B cell (primary cell): Measurements from ENCODE around the gene SFSWAP. TPM values are rescaled to one million over a fixed set of nuclear protein-coding genes. Genes with fewer than 3 reads are reported as not detected.
A peak's percentile ranks its signal among the peaks of the same experiment; 100 is the strongest.
"Not testable (repeated sequence)": the region's sequence is repeated elsewhere in the genome, so short reads cannot be mapped to it uniquely, and the experiment has no call there.

Source experiments
- ATAC-seq: fragments of 200-7000 bp; cut with Tn5 transposase; one replicate; pipeline ENCODE4 v1.10.0; 2021; ENCODE audit warnings: low read depth, mild to moderate bottlenecking, moderate number of reproducible peaks, moderate library complexity
- CTCF ChIA-PET: fragments of 350-600 bp; sonication (Branson Sonifier 250); formaldehyde crosslinking; loops from one replicate; lab custom pipeline; 2021; ENCODE audit warnings: antibody characterized with exemption, inconsistent platforms; lab: Charles Lee
- POLR2A ChIA-PET: fragments of 350-600 bp; sonication (Branson Sonifier 250); formaldehyde crosslinking; loops from one replicate; lab custom pipeline; 2021; ENCODE audit warnings: antibody characterized with exemption; lab: Charles Lee
- DNase-seq: peaks from one replicate; pipeline ENCODE4 v3.0.0; 2013
- H2AFZ ChIP-seq: 2 replicates; pipeline ENCODE4 v1.6.1; 2012; ENCODE audit warnings: mild to moderate bottlenecking, low read depth, low read length; ENCODE audit not compliant: insufficient read depth, poor library complexity, severe bottlenecking
- H3K27ac ChIP-seq, 2 donors: 1 replicate in 1 of 2; 2 replicates in 1 of 2; pipeline ENCODE4 v1.5.1; 2012 to 2013; ENCODE audit warnings: low read length in 2 of 2, mild to moderate bottlenecking in 2 of 2, moderate library complexity in 1 of 2
- H3K27me3 ChIP-seq, 4 experiments: fragments of 200-600 bp in 1 of 4; sonication (generic) in 1 of 4; replicated peaks in 1 of 4; 1 replicate in 2 of 4; 2 replicates in 2 of 4; pipeline versions ENCODE4 v1.6.1 to v1.7.0; 2013 to 2016; ENCODE audit warnings: low read length in 3 of 4, mild to moderate bottlenecking in 2 of 4, mixed read lengths in 1 of 4, moderate library complexity in 1 of 4; ENCODE audit not compliant: insufficient read depth in 4 of 4, control insufficient read depth in 3 of 4; ENCODE audit errors: control extremely low read depth in 1 of 4
- H3K36me3 ChIP-seq, 2 experiments: replicated peaks in 1 of 2; 1 replicate in 1 of 2; 2 replicates in 1 of 2; pipeline versions ENCODE4 v1.6.1 to v1.7.1; 2013; ENCODE audit warnings: low read length in 1 of 2; ENCODE audit not compliant: insufficient read depth in 2 of 2, control insufficient read depth in 1 of 2; ENCODE audit errors: control extremely low read depth in 1 of 2, extremely low read depth in 1 of 2
- H3K4me1 ChIP-seq, 2 donors: fragments of 200-600 bp in 1 of 2; sonication (generic) in 1 of 2; 1 replicate in 1 of 2; 2 replicates in 1 of 2; pipeline versions ENCODE4 v1.5.1 to v1.6.1; 2013 to 2017; ENCODE audit warnings: low read length in 2 of 2; ENCODE audit not compliant: control insufficient read depth in 2 of 2, insufficient read depth in 2 of 2
- H3K4me2 ChIP-seq: replicated peaks from 2 replicates; pipeline ENCODE3; 2012; ENCODE audit warnings: mild to moderate bottlenecking, low read depth, low read length; ENCODE audit not compliant: poor library complexity, severe bottlenecking
- H3K4me3 ChIP-seq, 5 experiments: fragments of 200-600 bp in 1 of 5; sonication (generic) in 1 of 5; 1 replicate in 3 of 5; 2 replicates in 2 of 5; pipeline versions ENCODE4 v1.5.1 to v1.7.0; 2011 to 2016; ENCODE audit warnings: low read length in 4 of 5, mild to moderate bottlenecking in 4 of 5, low read depth in 2 of 5, control low read depth in 1 of 5, moderate library complexity in 1 of 5; ENCODE audit not compliant: insufficient read depth in 1 of 5; ENCODE audit errors: control extremely low read depth in 1 of 5, extremely low read depth in 1 of 5
- H3K79me2 ChIP-seq: fragments of 200-600 bp; sonication (generic); one replicate; pipeline ENCODE4 v1.6.0; 2016; ENCODE audit warnings: low read length; ENCODE audit not compliant: control insufficient read depth, insufficient read depth
- H3K9ac ChIP-seq: fragments of 200-600 bp; sonication (generic); 2 replicates; pipeline ENCODE4 v1.6.1; 2017; ENCODE audit warnings: mild to moderate bottlenecking, low read length, moderate library complexity
- H3K9me3 ChIP-seq, 3 donors: one replicate each; pipeline versions ENCODE4 v1.6.1 to v1.7.1; 2013; ENCODE audit warnings: low read length in 2 of 3; ENCODE audit not compliant: control insufficient read depth in 2 of 3, insufficient read depth in 1 of 3; ENCODE audit errors: control extremely low read depth in 1 of 3
- H4K20me1 ChIP-seq: 2 replicates; pipeline ENCODE4 v1.6.0; 2012; ENCODE audit warnings: mild to moderate bottlenecking, low read length; ENCODE audit not compliant: insufficient read depth, control insufficient read depth, poor library complexity, severe bottlenecking
- H3K27ac Mint-ChIP-seq: one replicate; pipeline ENCODE4 v1.8.0; 2021; ENCODE audit warnings: mixed read lengths
- H3K27me3 Mint-ChIP-seq: one replicate; pipeline ENCODE4 v1.8.0; 2021; ENCODE audit warnings: mixed read lengths
- H3K4me1 Mint-ChIP-seq: one replicate; pipeline ENCODE4 v1.8.0; 2021; ENCODE audit warnings: mixed read lengths
- H3K4me3 Mint-ChIP-seq: one replicate; pipeline ENCODE4 v1.8.0; 2021; ENCODE audit warnings: mixed read lengths
- H3K9me3 Mint-ChIP-seq: one replicate; pipeline ENCODE4 v1.8.0; 2022; ENCODE audit warnings: mixed read lengths; ENCODE audit not compliant: insufficient read depth
- CTCF ChIP-seq: fragments of 200-600 bp; IDR thresholded peaks from one replicate; pipeline ENCODE4 v1.8.0; 2022; ENCODE audit warnings: antibody characterized with exemption, mild to moderate bottlenecking
- EZH2 ChIP-seq: IDR thresholded peaks from 2 replicates; pipeline ENCODE4 v1.6.1; 2012; ENCODE audit warnings: borderline replicate concordance, low read depth, mild to moderate bottlenecking, moderate library complexity, low read length; ENCODE audit not compliant: insufficient read depth, poor library complexity, severe bottlenecking
- WGBS: methylation state at CpG from one replicate; pipeline ENCODE4 v1.1.5; 2013; ENCODE audit warnings: missing lambda C conversion rate; ENCODE audit not compliant: insufficient coverage; 5-methylcytosine and 5-hydroxymethylcytosine counted together
- intact Hi-C: fragments of 100-400 bp; cut with micrococcal nuclease; formaldehyde crosslinking; loops from one replicate; pipeline ENCODE4 v1.10.0; 2022
- polyA plus RNA-seq: library from polyadenylated mRNA; depleted of rRNA; stranded (reverse); fragments of >200 nt; gene quantifications from 2 replicates; pipeline ENCODE4 v1.2.3, GENCODE V29; 2012
- total RNA-seq, 2 donors: library from RNA; stranded (reverse); fragments of 120-200 nt in 1 of 2; gene quantifications; 1 replicate in 1 of 2; 2 replicates in 1 of 2; pipeline versions ENCODE4 v1.2.3 to v1.2.4, GENCODE V29; 2013 to 2022

The SFSWAP gene
- total and polyA plus RNA-seq, 2 donors (not counting 1 experiment from before 2014, with no cell fraction given): 69.3 to 122 TPM

GRCh38 chr12:131776237-131776889 lies 65.5 kb downstream of the SFSWAP start:
- H3K4me3 ChIP-seq: peak overlapping the region in 4 of 5 experiments; percentile 9 to 31 (median 26)
- Mint-ChIP-seq H3K4me3 (peak overlapping the region; percentile 82), H3K4me1 (peaks cover 59% of the 10 kb centered on the region), H3K27ac (peak overlapping the region; percentile 97), H3K27me3 (no peaks in the 10 kb centered on the region), H3K9me3 (no peaks in the 10 kb centered on the region)
- peak overlapping the region; percentile 85 for H3K4me2 ChIP-seq
- H3K9me3 ChIP-seq: no peaks in the 10 kb centered on the region
- peak overlapping the region; percentile 64 to 93 for H3K27ac ChIP-seq
- no peaks in the 10 kb centered on the region for H3K27me3 ChIP-seq
- POLR2A ChIA-PET: interaction anchor here (1.0 kb wide), 1 partner anchor 10 kb away, joined by 3 read pairs; no protein-coding TSS in a partner anchor
- peaks cover 18% of the 10 kb centered on the region for H3K79me2 ChIP-seq
- TF ChIP-seq CTCF: no peak
- no peak for TF ChIP-seq EZH2
- intact Hi-C loops: loop anchor here (10.0 kb wide), 1 partner anchor 148 kb away; the partner anchor contains the start of gene PUS1
- peak; percentile 66 for DNase-seq
- peak overlapping the region; percentile 58 for H2AFZ ChIP-seq
- peak overlapping the region; percentile 30 for H3K9ac ChIP-seq
- peaks cover 10 to 42% of the 10 kb centered on the region in 2 experiments for H3K36me3 ChIP-seq
- H4K20me1 ChIP-seq: no peaks in the 10 kb centered on the region
- CTCF ChIA-PET: interaction anchor here (0.6 to 3.5 kb wide), 5 partner anchors 9 to 148 kb away, joined by 3 to 14 read pairs (median 3); partner anchors contain the start of gene MMP17
- 5% methylated on average over 7 of the region's 14 CpGs for WGBS
- peaks cover 52 to 55% of the 10 kb centered on the region in 2 donors for H3K4me1 ChIP-seq
- ATAC-seq: peak; percentile 56

- H3K27me3 ChIP-seq, H2AFZ ChIP-seq, H4K20me1 ChIP-seq, H3K9me3 Mint-ChIP-seq, H3K4me3 ChIP-seq, H3K4me2 ChIP-seq, ATAC-seq, H3K27me3 Mint-ChIP-seq, POLR2A ChIA-PET, DNase-seq, H3K9ac ChIP-seq, H3K9me3 ChIP-seq: not testable (repeated sequence)
- Histone ChIP-seq H3K4me1 (peaks cover 45 to 47% of the 10 kb centered on the region in 2 donors), H3K79me2 (peaks cover 18% of the 10 kb centered on the region), H3K27ac (peak overlapping the region in 1 of 2 donors; percentile 62), H3K36me3 (peaks cover 7 to 46% of the 10 kb centered on the region in 2 experiments)
- H3K27ac Mint-ChIP-seq: peak overlapping the region; percentile 74
- peaks cover 54% of the 10 kb centered on the region for H3K4me1 Mint-ChIP-seq
- peak overlapping the region; percentile 16 for H3K4me3 Mint-ChIP-seq
- WGBS: no CpG with 5 or more reads among the region's 9 CpGs
- CTCF ChIA-PET: interaction anchor here (0.7 to 1.6 kb wide), 3 partner anchors 10 to 147 kb away, joined by 3 to 9 read pairs (median 3); no protein-coding TSS in a partner anchor
- intact Hi-C loops: loop anchor here (10.0 kb wide), 1 partner anchor 148 kb away; the partner anchor contains the start of gene PUS1
Measured at GRCh38 chr12:131777269-131777668, 66.4 kb downstream of the SFSWAP start.
